GM23248 (cell line): ENCODE results near the gene ADSS1. TPM values are rescaled to one million over a fixed set of nuclear protein-coding genes. Genes with fewer than 3 reads are reported as not detected.

Experiments
- DNase-seq: peaks from one replicate; pipeline ENCODE4 v3.0.0-alpha.2; 2015
- H2AFZ ChIP-seq: fragments of 200-600 bp; sonication (generic); 2 replicates; pipeline ENCODE4 v1.6.1; 2016; ENCODE audit warnings: antibody characterized with exemption
- H3F3A ChIP-seq: fragments of 200-600 bp; sonication (generic); 2 replicates; pipeline ENCODE4 v1.6.1; 2016; ENCODE audit warnings: mild to moderate bottlenecking, antibody characterized with exemption, mixed run types; ENCODE audit not compliant: insufficient read depth
- H3K27ac ChIP-seq: fragments of 200-600 bp; sonication (generic); 2 replicates; pipeline ENCODE4 v1.5.1; 2016; ENCODE audit warnings: mild to moderate bottlenecking
- H3K27me3 ChIP-seq: fragments of 200-600 bp; sonication (generic); replicated peaks from 2 replicates; pipeline ENCODE4 v1.6.1; 2016; ENCODE audit warnings: mild to moderate bottlenecking; ENCODE audit not compliant: insufficient read depth
- H3K36me3 ChIP-seq: fragments of 200-600 bp; sonication (generic); 2 replicates; pipeline ENCODE4 v1.6.1; 2016; ENCODE audit warnings: low read depth, mild to moderate bottlenecking
- H3K4me1 ChIP-seq: fragments of 200-600 bp; sonication (generic); 2 replicates; pipeline ENCODE4 v1.6.1; 2016; ENCODE audit warnings: mild to moderate bottlenecking; ENCODE audit not compliant: insufficient read depth
- H3K4me2 ChIP-seq: fragments of 200-600 bp; sonication (generic); one replicate; pipeline ENCODE4 v1.6.1; 2016; ENCODE audit warnings: mild to moderate bottlenecking; ENCODE audit not compliant: unreplicated experiment
- H3K4me3 ChIP-seq: fragments of 200-600 bp; sonication (generic); 2 replicates; pipeline ENCODE4 v1.5.1; 2016; ENCODE audit warnings: mild to moderate bottlenecking
- H3K79me2 ChIP-seq: fragments of 200-600 bp; sonication (generic); 2 replicates; pipeline ENCODE4 v1.6.1; 2016; ENCODE audit warnings: mild to moderate bottlenecking; ENCODE audit not compliant: insufficient read depth
- H3K9ac ChIP-seq: fragments of 200-600 bp; sonication (generic); 2 replicates; pipeline ENCODE4 v1.6.1; 2016; ENCODE audit warnings: mild to moderate bottlenecking
- H3K9me2 ChIP-seq: fragments of 200-600 bp; sonication (generic); 2 replicates; pipeline ENCODE4 v1.6.1; 2016; ENCODE audit warnings: mixed run types, mild to moderate bottlenecking, moderate library complexity; ENCODE audit not compliant: insufficient read depth
- H3K9me3 ChIP-seq: fragments of 200-600 bp; sonication (generic); one replicate; pipeline ENCODE4 v1.6.1; 2017; ENCODE audit warnings: low read depth
- H4K20me1 ChIP-seq: fragments of 200-600 bp; sonication (generic); 2 replicates; pipeline ENCODE4 v1.6.0; 2016; ENCODE audit not compliant: insufficient read depth
- EZH2 ChIP-seq: fragments of 200-600 bp; sonication (generic); IDR thresholded peaks from 2 replicates; pipeline ENCODE4 v1.6.1; 2018; ENCODE audit warnings: antibody characterized with exemption, mild to moderate bottlenecking; ENCODE audit not compliant: insufficient read depth, poor library complexity, severe bottlenecking
- EZH2phosphoT487 ChIP-seq: fragments of 200-600 bp; sonication (generic); IDR thresholded peaks from 2 replicates; pipeline ENCODE4 v1.6.1; 2018; ENCODE audit warnings: antibody characterized with exemption, moderate library complexity, mild to moderate bottlenecking, low read depth; ENCODE audit not compliant: insufficient read depth
- WGBS, 2 experiments: methylation state at CpG; one replicate each; pipeline ENCODE4 v1.1.6; 2015 to 2017; ENCODE audit warnings: low lambda C conversion rate in 2 of 2, low coverage in 1 of 2; ENCODE audit errors: missing lambda C conversion rate in 2 of 2; 5-methylcytosine and 5-hydroxymethylcytosine counted together
- in situ Hi-C: fragments of 300-500 bp; cut with MboI; formaldehyde crosslinking; loops from 2 replicates; pipeline ENCODE4 v1.15.0; 2020
- polyA plus RNA-seq: library from polyadenylated mRNA; unstranded; fragments of >200 nt; fragmentation: Nextera tagmentation; extraction: Ambion mirVana; gene quantifications from 2 replicates; pipeline ENCODE4 v1.2.1, GENCODE V29; 2016
- total RNA-seq: library from RNA; depleted of rRNA; stranded (reverse); fragments of >200 nt; shearing (Covaris generic); gene quantifications from 2 replicates; pipeline ENCODE4 v1.2.3, GENCODE V29; 2014

The ADSS1 gene
- total and polyA plus RNA-seq, 2 experiments from 2014 or later, result 3.7 to 7.1 TPM

GRCh38 chr14:104689881-104690711 lies 33.9 kb upstream of the ADSS1 start:
- DNase-seq, result peak; percentile 66
- Histone ChIP-seq H3F3A (0 out of 2 replicates have a peak, but pooled peaks cover 7% of the 10 kb centered on the region), H3K27ac (peak overlapping the region; percentile 43), H3K9ac (peak overlapping the region; percentile 96), H3K4me2 (peak overlapping the region; percentile 89), H3K79me2 (peaks cover 55% of the 10 kb centered on the region), H3K9me3 (no peaks in the 10 kb centered on the region), H3K4me3 (peak overlapping the region; percentile 93), H3K4me1 (peaks cover 16% of the 10 kb centered on the region), H4K20me1 (no peaks in the 10 kb centered on the region), H3K36me3 (no peaks in the 10 kb centered on the region), H3K9me2 (no peaks in the 10 kb centered on the region), H3K27me3 (no peaks in the 10 kb centered on the region), H2AFZ (peak overlapping the region; percentile 67; the same call in 1 of the 2 replicates)
- in situ Hi-C loops, result no loop called here
- TF ChIP-seq EZH2, result no peak
- TF ChIP-seq EZH2phosphoT487, result no peak
- 3% methylated on average over 32 to 49 of the region's 50 CpGs for WGBS, 2 experiments

- Histone ChIP-seq H3K4me2 (peak overlapping the region; percentile 89), H4K20me1 (peaks cover 2% of the 10 kb centered on the region; the same call in 1 of the 2 replicates), H3K9me3 (no peaks in the 10 kb centered on the region), H3K9ac (peak overlapping the region; percentile 96), H3K79me2 (peaks cover 64% of the 10 kb centered on the region), H2AFZ (no peak overlapping the region), H3K27me3 (no peaks in the 10 kb centered on the region), H3K4me1 (peaks cover 16% of the 10 kb centered on the region), H3K36me3 (no peaks in the 10 kb centered on the region), H3K4me3 (peak overlapping the region; percentile 93), H3K27ac (no peak overlapping the region), H3K9me2 (no peaks in the 10 kb centered on the region), H3F3A (0 out of 2 replicates have a peak, but pooled peaks cover 7% of the 10 kb centered on the region)
- no peak for TF ChIP-seq EZH2phosphoT487
- TF ChIP-seq EZH2, result no peak
- DNase-seq, result no peak
- WGBS, 2 experiments, result 83 to 90% methylated on average over 16 of the region's 16 CpGs
- in situ Hi-C loops, result no loop called here
These were observed 33.1 kb upstream of the ADSS1 start for GRCh38 chr14:104690861-104691455.

- Histone ChIP-seq H3K9me2 (no peaks in the 10 kb centered on the region), H3K9ac (peak overlapping the region; percentile 8; the same call in 1 of the 2 replicates), H3K9me3 (no peaks in the 10 kb centered on the region), H3K36me3 (no peaks in the 10 kb centered on the region; the same call in 1 of the 2 replicates), H3K4me1 (peaks cover 16% of the 10 kb centered on the region), H2AFZ (no peak overlapping the region), H3K4me3 (0 out of 2 replicates have a peak overlapping the region, but pooled peaks have one; percentile 93), H4K20me1 (peaks cover 3% of the 10 kb centered on the region; the same call in 1 of the 2 replicates), H3K79me2 (peaks cover 71% of the 10 kb centered on the region), H3F3A (0 out of 2 replicates have a peak, but pooled peaks cover 7% of the 10 kb centered on the region), H3K27me3 (no peaks in the 10 kb centered on the region), H3K27ac (no peak overlapping the region), H3K4me2 (no peak overlapping the region)
- in situ Hi-C loops, result no loop called here
- no peak for TF ChIP-seq EZH2phosphoT487
- no peak for TF ChIP-seq EZH2
- WGBS, 2 experiments, result 87 to 88% methylated on average over 18 to 19 of the region's 19 CpGs
- no peak for DNase-seq
These were observed 32.3 kb upstream of the ADSS1 start for GRCh38 chr14:104691546-104692260.

GRCh38 chr14:104692261-104692938 lies 31.6 kb upstream of the ADSS1 start:
- Histone ChIP-seq H3K27ac (no peak overlapping the region), H4K20me1 (peaks cover 3% of the 10 kb centered on the region; the same call in 1 of the 2 replicates), H3K4me2 (no peak overlapping the region), H3K4me1 (peaks cover 18% of the 10 kb centered on the region), H3K79me2 (peaks cover 78% of the 10 kb centered on the region), H3K9me2 (no peaks in the 10 kb centered on the region), H3K4me3 (no peak overlapping the region), H3K27me3 (no peaks in the 10 kb centered on the region), H2AFZ (no peak overlapping the region), H3K9me3 (no peaks in the 10 kb centered on the region), H3F3A (0 out of 2 replicates have a peak, but pooled peaks cover 7% of the 10 kb centered on the region), H3K36me3 (no peaks in the 10 kb centered on the region; the same call in 1 of the 2 replicates), H3K9ac (no peak overlapping the region)
- DNase-seq, result no peak
- 92 to 95% methylated on average over 15 of the region's 15 CpGs for WGBS, 2 experiments
- TF ChIP-seq EZH2phosphoT487, result no peak
- no peak for TF ChIP-seq EZH2
- in situ Hi-C loops, result no loop called here
